ENCODE results near the gene NRL. TPM values are rescaled to one million over a fixed set of nuclear protein-coding genes. Genes with fewer than 3 reads are reported as not detected.

NRL gene
- total RNA-seq (2021; ENCODE audit: unreplicated experiment) (1.4 TPM), Bru-seq, nascent RNA (percentile 43 among the genes with signal in this experiment), BruChase-seq, experiment 1, labeled RNA remaining after a 2-hour chase (percentile 35 among the genes with signal in this experiment), BruChase-seq, experiment 2, labeled RNA remaining after a 6-hour chase (percentile 37 among the genes with signal in this experiment)
- 0.59 TPM for polyA plus RNA-seq (2012; ENCODE audit: insufficient read length)
- long read RNA-seq, partial matches to known transcripts = 0 of 8 reads
- long read RNA-seq, other reads (novel, unspliced or antisense) = 5 of 8 reads

GRCh38 chr14:24114532-24115421 is at the start of gene NRL, which contains the start of gene DCAF11:
TSS of gene NRL (minus strand) at chr14:24114949. CDS start at chr14:24082848, 32,101 bp downstream.
TSS of gene DCAF11 (plus strand) at chr14:24114777. CDS start at chr14:24115595, 818 bp downstream.
- Histone ChIP-seq H3K27ac (ENCODE audit: low read length) (peak within 1 kb of the TSS; percentile 95), H3K36me3 (ENCODE audit: control insufficient read depth, insufficient read depth, low read length) (no peaks in the 10 kb centered on the region; the same call in none of the 2 replicates), H3K9me3 (ENCODE audit: control insufficient read depth, insufficient read depth, low read depth, low read length) (no peaks in the 10 kb centered on the region), H3K4me3 (ENCODE audit: low read depth in 2 of 2, low read length in 2 of 2) (peak within 1 kb of the TSS; percentile 86 to 98), H3K27me3 (ENCODE audit: control insufficient read depth, insufficient read depth, low read length) (no peaks in the 10 kb centered on the region), H3K4me1 (ENCODE audit: control insufficient read depth, insufficient read depth, low read length) (no peaks in the 10 kb centered on the region)
- in situ Hi-C loops (cut with HindIII; ENCODE audit: low pct_unique_long_range_greater_than_20kb, low sequenced_read_pairs) (no loop called here), intact Hi-C loops (cut with micrococcal nuclease; ENCODE audit: unreplicated experiment) (no loop called here)
- no TSS peak for BruUV-seq (replicated peaks)
- ChIA-PET CTCF (interaction anchor here (0.5 to 1.6 kb wide), 4 partner anchors 22 to 544 kb away, joined by 3 to 6 read pairs (median 4); partner anchors contain the start of gene PSME1), POLR2A (interaction anchor here (0.6 to 1.7 kb wide), 4 partner anchors 21 to 114 kb away, joined by 3 to 13 read pairs (median 4); partner anchors contain the start of genes PSME1 and RNF31)
- peak; percentile 95 for DNase-seq (ENCODE audit: low read depth, low spot score)
- TF ChIP-seq POLR2AphosphoS5 (IDR thresholded peaks at IDR 0.05; ENCODE audit: low read depth, low read length) (peak; percentile 65), TCF7L2 (IDR thresholded peaks at IDR 0.05; ENCODE audit: low read depth, low read length) (peak; percentile 29; the same call in 1 of the 2 replicates), REST (IDR thresholded peaks at IDR 0.05; ENCODE audit: insufficient read depth in 1 of 2, low read depth in 2 of 2, low read length in 1 of 2) (no peak), SIN3A (IDR thresholded peaks at IDR 0.05; ENCODE audit: borderline replicate concordance, insufficient read depth, low read depth, low read length) (peak; percentile 40; the same call in 1 of the 2 replicates), CTCF (IDR thresholded peaks at IDR 0.05) (no peak)
- ATAC-seq = peak; percentile 95

GRCh38 chr14:24162093-24162492 is 47.3 kb upstream of the NRL start:
- DNase-seq (ENCODE audit: low read depth, low spot score) (no peak), ATAC-seq (no peak)
- intact Hi-C loops (cut with micrococcal nuclease; ENCODE audit: unreplicated experiment) = no loop called here
- Histone ChIP-seq H3K4me3 (ENCODE audit: low read depth in 2 of 2, low read length in 2 of 2) (peak overlapping the region; percentile 50 to 76), H3K27me3 (ENCODE audit: control insufficient read depth, insufficient read depth, low read length) (no peaks in the 10 kb centered on the region), H3K36me3 (ENCODE audit: control insufficient read depth, insufficient read depth, low read length) (no peaks in the 10 kb centered on the region; the same call in none of the 2 replicates), H3K27ac (ENCODE audit: low read length) (peak overlapping the region; percentile 89; the same call in 1 of the 2 replicates), H3K9me3 (ENCODE audit: control insufficient read depth, insufficient read depth, low read depth, low read length) (no peaks in the 10 kb centered on the region), H3K4me1 (ENCODE audit: control insufficient read depth, insufficient read depth, low read length) (peaks cover 4% of the 10 kb centered on the region)
- TF ChIP-seq REST (IDR thresholded peaks at IDR 0.05; ENCODE audit: insufficient read depth in 1 of 2, low read depth in 2 of 2, low read length in 1 of 2) = no peak
- no peak for TF ChIP-seq POLR2AphosphoS5 (IDR thresholded peaks at IDR 0.05; ENCODE audit: low read depth, low read length)
- no peak for TF ChIP-seq SIN3A (IDR thresholded peaks at IDR 0.05; ENCODE audit: borderline replicate concordance, insufficient read depth, low read depth, low read length)
- no peak for TF ChIP-seq CTCF (IDR thresholded peaks at IDR 0.05)
- TF ChIP-seq TCF7L2 (IDR thresholded peaks at IDR 0.05; ENCODE audit: low read depth, low read length) = no peak
- in situ Hi-C loops (cut with HindIII; ENCODE audit: low pct_unique_long_range_greater_than_20kb, low sequenced_read_pairs) = no loop called here
- ChIA-PET CTCF (interaction anchor here (1.0 kb wide), 1 partner anchor 104 kb away, joined by 4 read pairs; no protein-coding TSS in a partner anchor), POLR2A (interaction anchor here (0.7 kb wide), 1 partner anchor 26 kb away, joined by 3 read pairs; no protein-coding TSS in a partner anchor)
- no TSS peak for BruUV-seq (replicated peaks)
